ELR (cell line): Measurements from ENCODE around the gene GSN.

Experiments used
- DNase-seq: peaks from one replicate; pipeline ENCODE4 v3.0.0-alpha.2; 2015; ENCODE audit warnings: low read depth

GSN gene

DNA sequence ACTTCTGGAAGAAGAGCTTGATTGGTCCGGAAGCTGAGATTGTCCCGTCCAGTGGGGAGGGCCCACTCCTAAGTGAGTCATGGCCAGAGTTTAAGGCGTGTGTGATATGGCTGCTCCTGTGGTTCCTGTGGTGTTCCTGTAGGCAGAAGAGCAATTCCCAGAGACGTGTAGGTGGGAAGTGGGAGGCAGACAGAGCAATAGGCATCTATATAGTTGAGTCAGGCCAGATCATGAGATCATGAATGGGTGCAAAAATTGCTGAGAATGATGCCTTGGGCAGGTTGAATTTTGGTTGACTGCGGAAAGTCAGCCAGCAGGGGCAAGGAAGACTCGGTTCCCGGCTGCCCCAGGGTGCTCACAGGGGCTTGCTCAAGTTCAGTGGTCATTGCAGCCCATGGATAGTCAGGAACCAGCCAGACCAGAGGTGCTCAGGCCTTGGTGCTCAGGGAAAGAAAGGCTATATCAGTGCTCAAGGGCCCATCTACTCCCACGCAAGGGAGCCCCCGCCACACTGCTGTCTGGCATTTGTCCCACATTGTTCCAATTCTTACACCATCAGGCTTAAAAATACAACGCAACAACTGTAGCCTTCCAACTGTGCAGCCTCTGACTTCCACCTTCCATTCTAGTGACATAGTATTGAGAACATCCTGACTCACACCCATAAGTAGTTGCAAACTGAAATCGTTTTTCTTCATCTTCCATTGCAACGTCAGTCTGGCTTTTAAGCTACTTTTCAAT is 21.0 kb upstream of the GSN start:
- peak; percentile 81 for DNase-seq

GRCh38 chr9:121249563-121249962 is 18.4 kb upstream of the GSN start:
- DNase-seq = no peak

DNA sequence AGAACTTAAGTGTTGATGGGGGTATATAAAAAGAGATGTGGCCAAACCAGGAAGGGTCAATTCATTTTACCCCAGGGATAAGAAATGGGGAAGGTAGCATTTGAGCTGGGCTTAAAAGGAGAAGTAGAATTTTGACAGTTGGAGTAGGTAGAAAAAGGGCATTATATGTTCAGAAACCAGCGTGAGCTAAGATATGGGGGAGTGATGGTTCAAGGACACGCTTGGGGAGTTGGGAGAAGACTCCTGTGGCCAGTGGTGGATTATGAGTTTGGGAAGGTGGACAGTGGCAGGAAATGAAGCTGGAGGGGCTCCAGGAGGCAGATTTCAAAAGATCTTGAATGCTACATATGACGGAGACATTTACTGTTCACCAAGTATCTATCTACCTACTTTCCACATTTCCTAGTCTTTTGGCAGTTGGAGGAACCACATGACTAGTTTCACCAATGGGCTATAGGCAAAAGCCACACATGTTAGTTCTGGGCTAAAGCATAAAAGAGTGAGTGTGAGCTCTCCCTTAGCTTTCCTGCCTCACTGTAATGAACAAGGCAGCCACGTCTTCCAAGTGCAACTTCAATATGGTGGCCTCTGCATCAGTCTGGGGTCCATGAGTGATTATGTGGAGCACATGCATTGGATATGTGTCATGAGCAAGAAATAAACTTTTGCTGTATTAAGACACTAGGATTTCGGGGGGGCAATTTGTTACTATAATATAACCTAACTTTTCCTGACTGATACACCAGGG is 15.7 kb upstream of the GSN start:
- no peak for DNase-seq

DNA sequence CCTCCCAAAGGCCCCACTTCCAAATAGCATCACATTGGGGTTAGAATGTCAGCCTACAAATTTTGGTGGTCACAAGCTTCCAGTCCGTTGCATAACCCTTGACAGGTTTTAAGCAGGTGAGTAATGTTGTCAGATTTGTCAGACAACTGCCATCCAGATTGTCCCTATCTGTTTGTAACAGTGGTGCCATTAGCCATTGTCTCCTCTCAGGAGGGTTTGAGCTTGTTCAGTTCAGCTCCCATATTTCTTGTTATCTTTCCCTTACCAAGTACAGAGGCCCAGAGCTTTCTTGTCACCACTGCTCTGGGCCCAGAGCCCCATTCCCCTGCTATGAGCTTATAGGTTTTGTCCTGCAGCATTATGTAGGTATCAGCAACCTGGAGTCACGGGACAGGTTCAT is 14.8 kb upstream of the GSN start:
- no peak for DNase-seq

- DNase-seq = no peak
Measured at GRCh38 chr9:121253821-121254501, 14.0 kb upstream of the GSN start.

- no peak for DNase-seq
Measured at GRCh38 chr9:121259498-121259897, 8.5 kb upstream of the GSN start.

- no peak for DNase-seq
Measured at GRCh38 chr9:121259935-121260334, 8.0 kb upstream of the GSN start.

DNA sequence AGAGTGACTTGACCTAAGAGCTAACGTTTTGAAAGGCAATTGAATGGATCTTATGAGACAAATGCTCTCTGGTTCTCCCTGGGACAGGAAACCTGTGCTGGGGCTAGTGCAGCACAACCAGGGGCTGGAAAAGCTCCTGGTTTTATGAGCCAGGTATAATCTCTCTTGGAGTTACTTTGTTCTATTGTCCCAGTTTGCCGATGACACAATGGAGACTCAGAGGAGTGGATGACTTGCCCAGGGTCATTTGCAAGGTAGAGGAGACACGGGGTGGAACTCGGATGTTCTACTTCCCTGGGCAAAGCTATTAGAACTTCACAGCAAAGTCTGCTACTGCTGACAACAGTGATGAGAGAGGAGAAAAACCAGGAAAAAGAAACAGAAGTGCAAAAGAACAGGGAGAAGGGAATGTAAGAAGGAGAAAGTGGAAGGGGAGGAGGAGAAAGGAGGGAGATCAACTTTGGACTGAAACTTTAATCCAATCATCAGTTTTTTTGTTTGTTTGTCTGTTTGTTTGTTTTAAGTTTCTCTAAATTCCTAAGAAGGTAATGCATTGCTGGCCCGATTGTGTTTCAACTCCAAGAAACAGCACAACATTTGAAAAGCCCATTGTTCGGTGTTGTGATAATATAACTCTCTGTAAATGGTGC is 7.4 kb upstream of the GSN start:
- no peak for DNase-seq

GRCh38 chr9:121261107-121261460 is 6.9 kb upstream of the GSN start:
- DNase-seq = peak; percentile 41

GRCh38 chr9:121261755-121262154 is 6.2 kb upstream of the GSN start:
- no peak for DNase-seq

GRCh38 chr9:121262423-121262822 is 5.5 kb upstream of the GSN start:
- no peak for DNase-seq

DNA sequence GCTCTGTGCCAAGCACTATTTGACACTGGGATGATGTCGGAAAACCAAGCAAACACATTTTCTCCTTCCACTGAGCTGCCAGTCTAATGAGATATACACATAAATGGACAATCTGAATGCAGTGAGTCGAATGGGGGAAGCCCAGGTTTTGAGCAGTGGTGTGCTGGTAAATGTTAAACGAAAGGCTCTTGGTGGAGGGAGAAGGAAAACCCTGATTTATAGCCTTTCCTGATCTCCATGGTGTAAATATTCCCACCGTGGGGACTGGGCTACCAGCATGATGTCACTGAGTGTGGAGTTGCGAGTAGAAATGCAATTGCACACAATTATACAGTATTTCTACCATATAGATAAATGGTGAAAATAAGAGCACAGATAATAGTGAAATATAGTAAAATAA is 5.0 kb upstream of the GSN start:
- DNase-seq = no peak

GRCh38 chr9:121266356-121266755 is 1.6 kb upstream of the GSN start:
- no peak for DNase-seq

DNA sequence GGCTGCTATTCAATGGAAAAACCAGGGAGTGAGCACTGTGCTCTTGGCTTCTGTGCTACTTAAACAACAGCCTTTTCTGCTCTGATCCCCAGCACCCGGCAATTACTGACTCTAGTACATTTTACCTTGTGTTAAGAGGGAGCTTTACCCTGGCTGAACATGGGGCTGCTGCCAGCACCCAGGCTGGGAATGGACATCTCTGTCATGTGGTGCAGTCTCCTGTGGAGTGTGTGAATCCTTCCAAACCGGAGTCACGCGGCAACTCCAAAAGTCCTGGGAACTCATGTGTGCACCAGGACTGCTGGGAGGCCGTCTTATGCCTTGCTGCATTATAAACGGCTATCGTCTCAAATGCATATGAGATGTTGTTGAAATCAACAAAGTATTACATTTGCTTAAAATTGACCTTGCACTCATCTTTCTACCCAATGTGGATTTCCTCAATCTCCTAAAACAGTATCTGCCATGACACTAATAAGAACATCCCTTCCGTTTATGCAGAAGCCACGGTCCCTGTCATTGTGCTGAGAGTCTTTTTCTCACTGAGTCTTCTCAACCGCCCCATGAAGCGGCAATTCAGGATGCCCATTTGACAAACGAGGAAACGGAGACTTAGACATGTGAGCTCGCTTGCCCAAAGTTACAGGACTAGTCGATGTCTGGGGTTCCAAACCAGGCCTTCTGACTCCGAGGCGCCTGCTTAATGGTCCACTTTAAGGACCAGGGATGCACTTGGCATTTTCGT is 884 bp upstream of the GSN start:
- no peak for DNase-seq

DNA sequence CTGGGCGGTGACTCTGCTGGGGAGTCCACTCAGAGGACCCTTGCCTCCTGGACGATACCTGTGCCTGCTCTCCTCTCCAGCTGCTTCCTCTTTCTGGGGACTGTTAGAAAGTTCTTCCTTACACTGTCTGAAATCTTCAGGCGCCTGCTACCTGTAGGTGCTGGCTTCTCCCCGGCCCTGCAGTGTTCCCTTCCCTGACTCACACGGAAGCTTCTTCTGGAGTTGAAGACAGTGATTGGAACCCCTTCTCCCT is 562 bp downstream of the GSN start:
- DNase-seq = peak; percentile 45

DNA sequence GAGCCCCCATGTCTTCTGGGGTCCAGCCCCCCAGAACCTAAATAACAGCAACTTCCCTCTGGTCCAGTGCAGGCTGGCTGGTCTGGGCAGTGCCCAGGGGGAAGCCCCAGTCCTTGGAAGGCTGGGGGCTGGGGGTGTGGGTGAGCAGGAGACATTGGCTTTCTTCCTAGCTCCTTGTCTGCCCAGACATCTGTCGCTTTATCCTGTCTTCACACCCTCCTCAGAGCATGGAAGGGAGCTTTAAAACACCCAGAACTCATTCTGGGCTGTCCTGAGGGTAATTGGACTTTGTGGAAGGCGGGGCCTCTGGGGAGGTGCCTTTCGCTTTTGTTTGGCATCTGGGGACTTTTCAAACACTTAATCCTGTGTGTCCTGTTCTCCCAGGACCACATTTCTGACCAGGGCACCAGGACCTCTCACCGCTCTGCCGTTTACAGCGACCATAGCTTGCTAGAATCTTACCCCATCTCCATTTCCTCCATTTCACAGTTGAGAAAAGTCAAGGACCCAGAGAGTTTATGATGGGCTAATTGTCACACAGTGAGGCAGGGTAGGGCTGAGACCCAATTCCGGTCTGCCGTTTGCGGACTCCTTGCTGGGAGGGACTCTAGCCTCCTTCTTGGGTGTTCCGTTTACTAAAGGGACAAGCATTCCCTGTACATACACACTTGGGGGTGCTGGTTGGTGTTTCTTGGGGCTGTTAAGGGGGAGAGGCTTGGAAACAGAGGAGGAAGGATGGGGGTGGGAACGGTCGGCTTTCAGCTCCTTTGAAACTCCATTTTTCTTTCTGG is 1.1 kb downstream of the GSN start:
- DNase-seq = peak; percentile 51

- DNase-seq = peak; percentile 45
Measured at GRCh38 chr9:121269642-121270254, 1.8 kb downstream of the GSN start.

DNA sequence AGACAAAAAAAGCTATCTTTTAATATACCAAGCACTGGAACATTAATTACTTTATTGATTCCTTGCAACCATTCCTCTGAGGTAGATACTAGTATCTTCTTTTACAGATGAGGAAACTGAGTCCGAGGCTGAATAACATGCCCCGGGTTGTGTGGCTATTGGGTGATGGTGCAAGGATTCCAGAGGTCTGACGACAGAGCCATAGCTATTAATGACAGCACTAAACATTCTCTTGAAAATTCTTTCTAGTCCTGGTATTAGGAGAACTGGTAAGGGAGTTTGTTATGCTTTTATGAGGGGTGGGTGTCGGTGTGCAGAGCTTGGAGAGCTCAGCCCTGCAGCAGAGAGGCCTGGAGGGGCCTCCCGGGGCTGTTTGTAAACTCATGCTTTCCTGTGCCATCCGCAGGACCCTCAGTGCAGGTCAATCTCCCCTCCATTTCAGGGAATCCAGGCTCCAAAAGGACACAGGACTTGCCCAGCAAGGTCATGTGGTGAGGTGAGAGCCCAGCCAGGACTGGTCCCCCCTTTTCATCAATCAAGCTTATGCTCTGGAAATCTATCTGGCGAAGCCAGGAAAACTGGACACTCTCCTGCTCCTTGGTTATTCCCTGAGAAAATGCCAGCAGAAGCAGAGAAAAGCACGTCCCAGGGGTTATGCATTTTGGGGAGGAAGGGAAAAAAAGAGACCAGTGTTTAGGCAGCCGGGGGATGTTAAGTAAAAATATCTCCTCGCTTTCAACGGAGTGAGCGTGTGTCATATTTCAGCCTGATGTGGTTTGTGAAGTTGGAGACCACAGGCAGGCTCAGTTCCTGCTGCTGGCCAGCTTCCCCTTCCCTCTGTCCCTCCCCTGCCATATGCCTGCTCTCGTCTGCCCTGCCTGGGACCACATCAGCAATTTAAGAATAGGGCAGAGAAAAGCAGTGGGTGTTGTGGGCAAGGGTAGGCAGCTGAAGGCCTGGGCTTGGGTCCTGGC is 3.7 kb downstream of the GSN start:
- DNase-seq = peak; percentile 75

- DNase-seq = no peak
Measured at GRCh38 chr9:121272401-121272948, 4.5 kb downstream of the GSN start.
